ENCODE results near the gene CHRM5.

The CHRM5 gene

DNA sequence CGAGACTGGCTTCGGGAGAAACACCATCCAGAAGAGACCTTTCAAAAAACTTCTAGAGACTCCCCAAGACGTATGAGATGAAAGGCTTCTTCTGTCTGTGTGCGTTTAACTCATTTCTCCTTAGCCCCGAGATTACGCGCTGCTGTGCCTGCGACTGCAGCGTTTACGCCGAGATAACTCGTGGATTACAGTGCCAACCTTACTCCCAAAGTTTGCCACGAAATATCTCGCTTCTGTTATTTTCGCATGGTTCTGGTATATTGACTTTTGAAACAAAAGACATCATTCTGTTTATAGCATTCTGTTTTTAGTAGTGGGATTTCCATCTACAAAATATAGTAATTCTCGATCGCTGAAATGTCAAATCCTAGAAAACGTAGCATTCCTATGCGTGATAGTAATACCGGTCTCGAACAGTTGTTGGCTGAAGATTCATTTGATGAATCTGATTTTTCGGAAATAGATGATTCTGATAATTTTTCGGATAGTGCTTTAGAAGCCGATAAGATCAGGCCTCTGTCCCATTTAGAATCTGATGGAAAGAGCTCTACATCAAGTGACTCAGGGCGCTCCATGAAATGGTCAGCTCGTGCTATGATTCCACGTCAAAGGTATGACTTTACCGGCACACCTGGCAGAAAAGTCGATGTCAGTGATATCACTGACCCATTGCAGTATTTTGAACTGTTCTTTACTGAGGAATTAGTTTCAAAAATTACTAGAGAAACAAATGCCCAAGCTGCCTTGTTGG, 134.1 kb downstream of the CHRM5 start:
- no peak for DNase-seq

DNA sequence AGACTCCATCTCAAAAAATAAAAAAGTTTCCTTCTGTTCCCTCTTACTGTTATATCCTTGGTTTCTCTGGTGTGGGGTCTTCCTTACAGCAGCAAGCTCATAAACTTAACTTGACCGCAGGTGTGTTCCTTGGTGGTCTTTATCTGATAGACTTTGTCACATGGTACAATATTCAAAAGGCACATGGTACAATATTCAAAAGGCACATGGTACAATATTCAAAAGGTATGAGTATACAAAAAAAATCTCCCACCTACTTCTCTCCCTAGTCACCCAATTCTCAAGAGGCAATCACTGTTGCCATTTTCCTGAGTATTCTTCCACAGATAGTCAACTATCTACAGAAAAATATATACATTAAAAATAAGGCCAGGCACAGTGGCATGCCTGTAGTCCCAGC, 138.1 kb downstream of the CHRM5 start:
- no peak for DNase-seq

DNA sequence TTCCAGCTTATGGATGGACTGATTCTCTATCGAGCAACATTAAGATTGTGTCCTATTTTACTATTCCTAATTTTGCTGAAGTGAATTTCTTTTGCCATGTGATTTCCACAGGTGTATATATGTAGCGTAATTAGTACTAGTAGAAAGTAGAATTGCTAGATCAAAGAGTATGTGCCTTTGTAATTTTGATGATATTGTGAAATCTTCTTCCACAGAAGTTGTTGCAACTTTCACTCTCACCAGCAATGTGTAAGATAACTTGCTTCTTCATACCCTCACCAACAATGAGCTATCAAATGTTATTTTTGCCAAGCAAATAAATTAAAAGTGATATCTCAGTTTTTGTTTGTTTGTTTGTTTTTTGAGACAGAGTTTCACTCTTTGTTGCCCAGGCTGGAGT, 139.0 kb downstream of the CHRM5 start:
- DNase-seq: no peak

DNA sequence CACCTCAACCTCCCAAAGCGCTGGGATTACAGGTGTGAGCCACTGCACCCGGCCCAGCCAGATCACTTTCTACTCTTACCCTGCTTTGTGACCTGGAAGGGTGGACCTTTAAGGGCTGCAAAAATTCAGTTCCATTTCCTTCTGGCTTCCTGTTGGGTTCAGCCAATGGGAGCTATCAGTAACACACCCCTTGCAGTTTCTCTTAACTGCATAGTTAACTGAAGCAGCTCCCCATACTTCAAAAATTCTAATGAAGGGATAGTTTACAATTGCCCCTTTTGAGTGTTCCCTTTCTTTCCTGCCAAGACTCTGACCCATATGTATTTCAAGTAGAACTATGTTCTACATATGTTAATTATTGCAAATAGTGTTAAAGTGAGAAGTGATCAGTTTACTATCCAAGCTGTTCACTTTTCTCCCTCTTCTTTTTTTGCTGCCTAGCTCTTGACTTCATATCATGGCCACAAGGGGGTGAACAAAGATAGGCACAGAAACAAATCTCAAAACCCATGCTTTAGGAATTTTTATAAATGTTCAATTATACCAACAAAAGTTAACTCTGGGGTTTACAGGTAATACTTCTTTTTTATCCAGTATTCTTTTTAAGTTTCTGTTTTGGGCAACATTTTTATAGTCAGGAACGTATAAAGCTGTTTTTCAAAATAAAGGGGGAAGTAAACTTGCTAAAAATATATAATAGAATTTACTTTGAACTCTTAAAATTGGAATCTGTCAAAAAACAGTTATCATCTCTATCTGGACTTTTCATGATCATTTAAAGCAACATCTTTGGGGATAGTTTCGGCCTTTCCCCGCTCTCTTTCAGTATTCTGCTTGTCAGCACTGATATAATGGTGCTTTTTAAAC, 141.7 kb downstream of the CHRM5 start:
- no peak for DNase-seq

DNA sequence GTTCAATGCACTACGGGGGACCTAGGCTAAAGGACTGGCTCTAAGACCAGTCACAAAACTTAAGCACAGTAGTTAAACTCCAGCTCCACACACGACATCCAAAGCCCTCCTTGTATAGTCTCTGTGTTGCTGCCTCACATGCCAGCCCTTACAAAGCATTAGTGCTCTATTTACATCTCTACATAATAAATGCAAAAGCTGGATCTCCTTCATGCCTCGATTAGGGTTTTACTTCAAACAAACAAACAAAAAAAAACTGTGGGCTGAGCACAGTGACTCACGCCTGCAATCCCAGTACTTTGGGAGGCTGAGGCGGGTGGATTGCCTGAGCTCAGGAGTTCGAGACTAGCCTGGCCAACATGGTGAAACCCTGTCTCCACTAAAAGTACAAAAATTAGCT, 143.2 kb downstream of the CHRM5 start:
- DNase-seq: no peak

DNA sequence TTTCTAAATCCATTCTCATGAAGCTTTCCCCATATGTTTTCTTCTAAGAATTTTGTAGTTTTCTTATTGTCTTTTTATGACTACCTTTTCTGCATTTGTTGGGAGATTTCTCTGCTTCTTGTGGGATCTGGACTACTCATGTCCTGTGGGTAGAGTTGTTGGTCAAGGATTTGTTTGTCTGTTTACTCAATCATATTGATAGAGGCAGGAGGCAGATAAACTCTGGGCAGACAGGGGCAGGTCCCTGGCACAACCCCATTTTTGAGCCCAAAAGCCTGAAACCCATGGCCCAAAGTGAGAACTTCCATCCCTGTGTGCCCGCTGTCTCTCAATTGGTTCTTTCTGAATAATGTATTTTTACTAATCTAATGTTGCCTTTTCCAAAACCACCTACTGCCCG, 145.9 kb downstream of the CHRM5 start:
- no peak for DNase-seq

DNA sequence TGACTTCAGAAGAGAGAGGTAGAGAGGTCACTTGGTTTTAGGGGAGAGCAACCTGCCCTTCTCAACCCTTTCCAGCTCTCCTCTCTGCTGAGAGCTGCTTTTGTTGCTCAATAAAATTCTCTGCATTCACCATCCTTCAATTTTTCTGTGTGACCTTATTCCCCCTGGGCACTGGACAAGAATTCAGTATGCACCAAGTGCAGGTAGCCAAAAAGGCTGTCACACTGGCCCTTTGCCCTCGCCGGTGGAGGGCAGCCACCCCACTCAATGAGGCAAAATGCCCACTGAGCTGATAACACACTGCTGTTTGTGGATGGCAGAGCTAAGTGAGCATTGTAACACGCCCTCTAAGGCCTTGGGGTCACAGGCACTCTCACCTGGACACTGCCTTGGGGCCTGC, 146.4 kb downstream of the CHRM5 start:
- no peak for DNase-seq

DNA sequence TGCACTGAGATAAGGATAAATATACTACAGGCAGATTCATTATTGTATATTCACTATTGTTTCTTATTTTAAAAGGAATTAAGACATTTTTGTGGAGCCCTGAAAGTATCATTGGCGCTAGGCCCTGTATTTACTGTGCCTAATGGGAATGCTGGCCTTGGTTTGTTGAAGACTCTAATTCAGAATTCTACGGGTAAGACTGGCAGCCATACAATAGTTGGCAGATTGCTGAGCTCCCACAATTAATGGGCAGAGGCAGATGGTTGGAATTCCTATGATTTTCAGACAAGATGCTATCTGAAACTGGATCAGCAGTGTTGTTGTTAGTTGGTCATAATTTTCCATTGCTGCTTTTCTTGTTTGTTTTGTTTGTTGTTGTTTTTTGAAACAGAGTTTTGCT, 148.3 kb downstream of the CHRM5 start:
- no peak for DNase-seq

Measured in stimulated activated CD4-positive, alpha-beta T cell treated with anti-CD3 and anti-CD28 coated beads, Interleukin-4, amount 100 ng/mL, for 1 hour (primary cell).